GM12878 (cell line): ENCODE measurements around the gene PTPRN2. TPM values are rescaled to one million over a fixed set of nuclear protein-coding genes. Genes with fewer than 3 reads are reported as not detected.

Experiments used
- ATAC-seq: fragments of 200-7000 bp; cut with Tn5 transposase; 3 replicates; pipeline ENCODE4 v1.9.1; 2020; ENCODE audit warnings: mild to moderate bottlenecking, moderate library complexity
- BruUV-seq: library from RNA; stranded (reverse); fragments of 400-500 nt; replicated peaks from 2 replicates; lab custom pipeline; 2021; lab: Mats Ljungman, UMichigan
- CTCF ChIA-PET: fragments of 300-600 bp; sonication (Branson Sonifier 250); formaldehyde crosslinking; extraction: SDS; loops from one replicate; lab custom pipeline; 2021; ENCODE audit warnings: inconsistent platforms; lab: Yijun Ruan, JAX
- POLR2A ChIA-PET: fragments of 350-600 bp; formaldehyde crosslinking; extraction: SDS; loops from one replicate; lab custom pipeline; 2021; ENCODE audit warnings: inconsistent platforms; lab: Charles Lee
- RAD21 ChIA-PET: fragments of 300-600 bp; sonication (Branson Sonifier 250); formaldehyde crosslinking; loops from one replicate; lab custom pipeline; 2023; ENCODE audit warnings: antibody characterized with exemption; ENCODE audit not compliant: unreplicated experiment; lab: Charles Lee
- SMC1A ChIA-PET: fragments of 300-600 bp; sonication (Branson Sonifier 250); formaldehyde crosslinking; loops from one replicate; lab custom pipeline; 2023; ENCODE audit not compliant: unreplicated experiment, uncharacterized antibody; lab: Charles Lee
- DNase-seq: peaks from one replicate; pipeline ENCODE4 v3.0.0-alpha.2; 2011; ENCODE audit warnings: low read depth, low spot score
- FAIRE-seq: peaks from 3 replicates; lab custom pipeline; 2011; peaks lifted over from hg19 to GRCh38; lab: Jason Lieb, UNC
- H2AFZ ChIP-seq: 2 replicates; pipeline ENCODE4 v1.6.0; 2011; ENCODE audit warnings: low read depth, low read length, control low read depth; ENCODE audit not compliant: control insufficient read depth
- H3K27ac ChIP-seq: 2 replicates; pipeline ENCODE4 v1.5.1; 2011; ENCODE audit warnings: control low read depth; ENCODE audit not compliant: control insufficient read depth, insufficient read depth
- H3K27me3 ChIP-seq, 2 experiments: replicated peaks in 1 of 2; 2 replicates each; pipeline versions ENCODE4 v1.6.0 to v1.6.1; 2011; ENCODE audit warnings: low read length in 1 of 2; ENCODE audit not compliant: control insufficient read depth in 2 of 2, insufficient read depth in 2 of 2
- H3K36me3 ChIP-seq, 2 experiments: 2 replicates each; pipeline ENCODE4 v1.5.1; 2011; ENCODE audit warnings: low read length in 1 of 2; ENCODE audit not compliant: control insufficient read depth in 2 of 2, insufficient read depth in 2 of 2
- H3K4me1 ChIP-seq: 2 replicates; pipeline ENCODE4 v1.6.1; 2011; ENCODE audit warnings: mild to moderate bottlenecking, low read length, moderate library complexity, mixed read lengths; ENCODE audit not compliant: control insufficient read depth, insufficient read depth
- H3K4me2 ChIP-seq: 2 replicates; pipeline ENCODE4 v1.6.0; 2011; ENCODE audit warnings: control low read depth; ENCODE audit not compliant: control insufficient read depth, insufficient read depth
- H3K4me3 ChIP-seq: fragments of 200-600 bp; sonication (generic); 2 replicates; pipeline ENCODE4 v1.5.1; 2016
- H3K79me2 ChIP-seq: 2 replicates; pipeline ENCODE4 v1.6.0; 2011; ENCODE audit warnings: low read length; ENCODE audit not compliant: control insufficient read depth, insufficient read depth
- H3K9ac ChIP-seq: 2 replicates; pipeline ENCODE4 v1.8.0; 2011; ENCODE audit warnings: low read length, control low read depth, mixed read lengths; ENCODE audit not compliant: control insufficient read depth, insufficient read depth
- H3K9me3 ChIP-seq: replicated peaks from 3 replicates; pipeline ENCODE4 v1.5.1; 2011; ENCODE audit warnings: mild to moderate bottlenecking, low read length; ENCODE audit not compliant: control insufficient read depth, insufficient read depth
- H4K20me1 ChIP-seq: 2 replicates; pipeline ENCODE4 v1.6.0; 2011; ENCODE audit not compliant: control insufficient read depth, insufficient read depth
- CBX3 ChIP-seq: fragments of 200-600 bp; sonication (generic); IDR thresholded peaks from 2 replicates; pipeline ENCODE4 v1.6.1; 2016; ENCODE audit warnings: low read depth, borderline replicate concordance
- CBX5 ChIP-seq: sonication (generic); IDR thresholded peaks from 2 replicates; pipeline ENCODE4 v1.6.1; 2016; ENCODE audit warnings: low read depth, moderate library complexity, mild to moderate bottlenecking, inconsistent platforms
- CHD4 ChIP-seq: fragments of 200-600 bp; sonication (generic); IDR thresholded peaks from 2 replicates; pipeline ENCODE4 v1.6.1; 2016; ENCODE audit warnings: mild to moderate bottlenecking
- ESRRA ChIP-seq: IDR thresholded peaks from 2 replicates; pipeline ENCODE4 v1.6.1; 2012; ENCODE audit warnings: mild to moderate bottlenecking, low read length, improper control_type of control experiment
- EZH2 ChIP-seq: IDR thresholded peaks from 2 replicates; pipeline ENCODE4 v1.6.1; 2012; ENCODE audit warnings: low read depth, mild to moderate bottlenecking, control low read depth, inconsistent platforms, low read length, borderline replicate concordance; ENCODE audit not compliant: control insufficient read depth
- HCFC1 ChIP-seq: fragments of 150-350 bp; IDR thresholded peaks from 2 replicates; pipeline ENCODE4 v1.6.1; 2014; ENCODE audit warnings: low read length
- HDGF ChIP-seq: fragments of 450-650 bp; IDR thresholded peaks from 2 replicates; pipeline ENCODE4 v1.6.1; 2016; ENCODE audit warnings: antibody characterized with exemption
- IRF3 ChIP-seq: fragments of 450-650 bp; IDR thresholded peaks from 2 replicates; pipeline ENCODE4 v1.6.1; 2014; ENCODE audit warnings: mild to moderate bottlenecking
- JUNB ChIP-seq: IDR thresholded peaks from 2 replicates; pipeline ENCODE4 v1.6.1; 2016; ENCODE audit warnings: antibody characterized with exemption, mild to moderate bottlenecking
- JUND ChIP-seq: IDR thresholded peaks from 2 replicates; pipeline ENCODE4 v1.6.1; 2012; ENCODE audit warnings: low read depth, mild to moderate bottlenecking, low read length, improper control_type of control experiment, moderate library complexity
- MXI1 ChIP-seq: fragments of 150-350 bp; IDR thresholded peaks from 2 replicates; pipeline ENCODE4 v1.6.1; 2011; ENCODE audit warnings: low read depth, mild to moderate bottlenecking, inconsistent platforms, low read length, improper control_type of control experiment
- RAD51 ChIP-seq: fragments of 450-650 bp; IDR thresholded peaks from 2 replicates; pipeline ENCODE4 v1.6.1; 2016; ENCODE audit warnings: moderate library complexity, mild to moderate bottlenecking, inconsistent platforms
- RFX5 ChIP-seq: IDR thresholded peaks from 2 replicates; pipeline ENCODE4 v1.6.1; 2011; ENCODE audit warnings: low read depth, low read length, improper control_type of control experiment
- TCF7 ChIP-seq: IDR thresholded peaks from 2 replicates; pipeline ENCODE4 v1.6.1; 2014; ENCODE audit warnings: antibody characterized with exemption, borderline replicate concordance
- YBX1 ChIP-seq: fragments of 450-650 bp; IDR thresholded peaks from 2 replicates; pipeline ENCODE4 v1.6.1; 2016; ENCODE audit warnings: antibody characterized with exemption
- YY1 ChIP-seq: IDR thresholded peaks from 2 replicates; pipeline ENCODE4 v1.6.1; 2011; ENCODE audit warnings: low read depth, mild to moderate bottlenecking, low read length
- ZNF592 ChIP-seq: fragments of 450-650 bp; IDR thresholded peaks from 2 replicates; pipeline ENCODE4 v1.6.1; 2017; ENCODE audit warnings: mild to moderate bottlenecking, moderate library complexity
- WGBS: methylation state at CpG from one replicate; pipeline ENCODE4 v1.1.6; 2016; ENCODE audit warnings: low lambda C conversion rate; ENCODE audit not compliant: insufficient replicate concordance, insufficient coverage; ENCODE audit errors: missing lambda C conversion rate; 5-methylcytosine and 5-hydroxymethylcytosine counted together
- in situ Hi-C: fragments of 300-500 bp; cut with MboI; formaldehyde crosslinking; loops from 9 replicates; pipeline ENCODE4 v1.14.3; 2018; ENCODE audit warnings: mixed read lengths
- intact Hi-C: fragments of 100-400 bp; cut with micrococcal nuclease; formaldehyde crosslinking; loops from one replicate; pipeline ENCODE4 v1.14.2; 2022; ENCODE audit not compliant: unreplicated experiment
- polyA plus RNA-seq, 11 experiments: library from polyadenylated mRNA; depleted of rRNA in 4 of 11; unstranded in 6 of 11; stranded (reverse) in 5 of 11; fragments of >200 nt; fragmentation: Nextera tagmentation in 4 of 11; fragmentation: Illumina TruSeq in 1 of 11; extraction: Ambion mirVana in 4 of 11; extraction: Trizol in 1 of 11; gene quantifications; 1 replicate in 1 of 11; 2 replicates in 10 of 11; pipeline versions ENCODE4 v1.2.1 to v1.2.3, GENCODE V29; 2011 to 2016; ENCODE audit warnings: inconsistent platforms in 2 of 11, missing spikeins in 2 of 11, low read depth in 1 of 11
- total RNA-seq, 4 experiments: library from RNA; depleted of rRNA in 3 of 4; stranded (reverse); fragments of >200 nt in 3 of 4; fragmentation: Illumina TruSeq in 1 of 4; extraction: Trizol in 1 of 4; gene quantifications; 2 replicates each; pipeline versions ENCODE4 v1.2.1 to v1.2.3, GENCODE V29; 2013 to 2021

The PTPRN2 gene
- total and polyA plus RNA-seq, 10 of the 15 experiments (the other 5 are each of a cell fraction or from before 2014, with no cell fraction given) = 5.4 TPM; not detected in 9

- no peak for TF ChIP-seq ZNF592
- no peak for TF ChIP-seq RFX5
- no peak for TF ChIP-seq HCFC1
- TF ChIP-seq CBX3 = no peak
- no peak for TF ChIP-seq CHD4
- TF ChIP-seq ESRRA = no peak
Measured at GRCh38 chr7:157850481-157851444, 736.9 kb downstream of the PTPRN2 start (continued).

- H2AFZ ChIP-seq = no peak overlapping the region
- H3K4me2 ChIP-seq = no peak overlapping the region
- no TSS peak for BruUV-seq
- ChIA-PET RAD21 (no interaction called here), POLR2A (no interaction called here), SMC1A (no interaction called here), CTCF (no interaction called here)
- H3K27ac ChIP-seq = no peak overlapping the region
- FAIRE-seq (no peak), ATAC-seq (no peak), DNase-seq (no peak)
- no peak overlapping the region for H3K9ac ChIP-seq
- no peaks in the 10 kb centered on the region for H3K27me3 ChIP-seq
- intact Hi-C loops (no loop called here), in situ Hi-C loops (no loop called here)
- TF ChIP-seq EZH2 (no peak), TCF7 (no peak), HDGF (no peak), YBX1 (no peak), JUND (no peak), YY1 (no peak), JUNB (no peak), MXI1 (no peak), IRF3 (no peak), CBX5 (no peak), RAD51 (no peak)
- WGBS = 35% methylated on average over 10 of the region's 10 CpGs
- no peak overlapping the region for H3K4me3 ChIP-seq
- H3K36me3 ChIP-seq = no peaks in the 10 kb centered on the region
- peaks cover 2% of the 10 kb centered on the region; the same call in 1 of the 3 replicates for H3K9me3 ChIP-seq
- no peaks in the 10 kb centered on the region for H3K79me2 ChIP-seq
- H3K4me1 ChIP-seq = no peaks in the 10 kb centered on the region
- no peaks in the 10 kb centered on the region for H4K20me1 ChIP-seq
Measured at GRCh38 chr7:157849726-157850125, 737.9 kb downstream of the PTPRN2 start.
